Gastroesophageal sphincter (tissue), 3 donors: Measurements from ENCODE around the gene CFD.

ENCODE experiments used
- CTCF ChIP-seq, 4 experiments: fragments of 200-600 bp in 2 of 4; fragments of 450-650 bp in 2 of 4; sonication (generic) in 1 of 4; IDR thresholded peaks; one replicate each; pipeline ENCODE4 v1.5.1; 2017 to 2019; ENCODE audit warnings: antibody characterized with exemption in 4 of 4, mild to moderate bottlenecking in 2 of 4, moderate library complexity in 2 of 4
- EP300 ChIP-seq: sonication (generic); formaldehyde crosslinking; IDR thresholded peaks from one replicate; pipeline ENCODE4 v1.6.1; 2017; ENCODE audit warnings: antibody characterized with exemption, mild to moderate bottlenecking
- POLR2A ChIP-seq, 2 donors: fragments of 450-650 bp; IDR thresholded peaks; one replicate each; pipeline ENCODE4 v1.6.1; 2017; ENCODE audit warnings: antibody characterized with exemption in 2 of 2, mild to moderate bottlenecking in 2 of 2, moderate library complexity in 1 of 2

GRCh38 chr19:850979-851335 lies 8.5 kb upstream of the CFD start:
- TF ChIP-seq POLR2A (IDR thresholded peaks at IDR 0.05) (no peak), CTCF (IDR thresholded peaks at IDR 0.05) (no peak), EP300 (no peak)
